ENCODE results near the gene ATP6V1F.

ATP6V1F gene

GRCh38 chr7:128883622-128884448, 21.2 kb downstream of the ATP6V1F start:
- H3K27ac ChIP-seq: no peak overlapping the region
- POLR2A ChIA-PET (ENCODE audit: low non-redundant PET): interaction anchor here (0.6 kb wide), 1 partner anchor 171 kb away, joined by 4 read pairs; no protein-coding TSS in a partner anchor
- CTCF ChIA-PET: interaction anchor here (0.5 to 1.5 kb wide), 13 partner anchors 9 to 536 kb away, joined by 3 to 13 read pairs (median 4); partner anchors contain the start of gene ATP6V1F
- DNase-seq (ENCODE audit: low spot score): peak; percentile 69
- TF ChIP-seq CTCF (conservative IDR thresholded peaks at IDR 0.05; ENCODE audit: low read depth): peak; percentile 98

GRCh38 chr7:128884561-128885369, 22.1 kb downstream of the ATP6V1F start:
- no peak for DNase-seq (ENCODE audit: low spot score)
- no peak for TF ChIP-seq CTCF (conservative IDR thresholded peaks at IDR 0.05; ENCODE audit: low read depth)
- CTCF ChIA-PET: interaction anchor here (1.2 to 1.5 kb wide), 2 partner anchors 13 to 276 kb away, joined by 4 to 9 read pairs; no protein-coding TSS in a partner anchor
- no peak overlapping the region for H3K27ac ChIP-seq
- POLR2A ChIA-PET (ENCODE audit: low non-redundant PET): no interaction called here

GRCh38 chr7:128885370-128886187, 22.9 kb downstream of the ATP6V1F start:
- DNase-seq (ENCODE audit: low spot score): no peak
- H3K27ac ChIP-seq: no peak overlapping the region
- CTCF ChIA-PET: interaction anchor here (0.6 kb wide), 1 partner anchor 11 kb away, joined by 3 read pairs; no protein-coding TSS in a partner anchor
- POLR2A ChIA-PET (ENCODE audit: low non-redundant PET): no interaction called here
- TF ChIP-seq CTCF (conservative IDR thresholded peaks at IDR 0.05; ENCODE audit: low read depth): no peak

GRCh38 chr7:128886391-128887168, 23.9 kb downstream of the ATP6V1F start:
- CTCF ChIA-PET: no interaction called here
- no peak for DNase-seq (ENCODE audit: low spot score)
- no peak overlapping the region for H3K27ac ChIP-seq
- TF ChIP-seq CTCF (conservative IDR thresholded peaks at IDR 0.05; ENCODE audit: low read depth): no peak
- POLR2A ChIA-PET (ENCODE audit: low non-redundant PET): no interaction called here

- ChIA-PET POLR2A (ENCODE audit: low non-redundant PET) (no interaction called here), CTCF (no interaction called here)
- no peak for DNase-seq (ENCODE audit: low spot score)
- no peak overlapping the region for H3K27ac ChIP-seq
- no peak for TF ChIP-seq CTCF (conservative IDR thresholded peaks at IDR 0.05; ENCODE audit: low read depth)
Measured at GRCh38 chr7:128887169-128888038, 24.7 kb downstream of the ATP6V1F start.

Measured in RWPE1 (cell line).